H9 (cell line): ENCODE data around the gene IKZF1. TPM values are rescaled to one million over a fixed set of nuclear protein-coding genes. Genes with fewer than 3 reads are reported as not detected.

Experiments used
- DNase-seq: peaks from one replicate; pipeline ENCODE4 v3.0.0-alpha.2; 2017
- H2AFZ ChIP-seq: one replicate; pipeline ENCODE4 v1.6.1; 2013; ENCODE audit warnings: mild to moderate bottlenecking, low read length, control low read depth, moderate library complexity
- H2AK5ac ChIP-seq: 2 replicates; pipeline ENCODE4 v1.6.1; 2013; ENCODE audit warnings: low read length, control low read depth, mixed read lengths; ENCODE audit not compliant: insufficient read length
- H2BK120ac ChIP-seq: one replicate; pipeline ENCODE4 v1.6.1; 2013; ENCODE audit warnings: low read depth, mild to moderate bottlenecking, low read length, control low read depth, inconsistent platforms; ENCODE audit not compliant: poor library complexity, severe bottlenecking
- H2BK12ac ChIP-seq: 2 replicates; pipeline ENCODE4 v1.6.1; 2013; ENCODE audit warnings: low read length, control low read depth, mixed read lengths, low read depth; ENCODE audit not compliant: insufficient read length
- H2BK15ac ChIP-seq: 2 replicates; pipeline ENCODE4 v1.6.1; 2013; ENCODE audit warnings: low read depth, low read length, control low read depth
- H2BK20ac ChIP-seq: one replicate; pipeline ENCODE4 v1.6.1; 2013; ENCODE audit warnings: low read depth, mild to moderate bottlenecking, low read length, control low read depth, inconsistent platforms; ENCODE audit not compliant: poor library complexity, severe bottlenecking
- H2BK5ac ChIP-seq: 2 replicates; pipeline ENCODE4 v1.6.1; 2013; ENCODE audit warnings: low read length, control low read depth, mixed read lengths; ENCODE audit not compliant: insufficient read length
- H3K14ac ChIP-seq: 2 replicates; pipeline ENCODE4 v1.6.1; 2013; ENCODE audit warnings: low read length, control low read depth; ENCODE audit not compliant: insufficient read depth
- H3K18ac ChIP-seq: 2 replicates; pipeline ENCODE4 v1.6.1; 2013; ENCODE audit warnings: low read depth, mild to moderate bottlenecking, mixed read lengths, low read length, control low read depth; ENCODE audit not compliant: insufficient read length
- H3K23ac ChIP-seq: 2 replicates; pipeline ENCODE4 v1.6.1; 2013; ENCODE audit warnings: low read length, control low read depth, mixed read lengths, low read depth; ENCODE audit not compliant: insufficient read length
- H3K23me2 ChIP-seq: 2 replicates; pipeline ENCODE4 v1.6.1; 2013; ENCODE audit warnings: low read depth, mild to moderate bottlenecking, mixed read lengths, low read length, control low read depth; ENCODE audit not compliant: insufficient read length, poor library complexity, severe bottlenecking
- H3K27ac ChIP-seq: 2 replicates; pipeline ENCODE4 v1.5.1; 2013; ENCODE audit warnings: low read length, control low read depth, mixed read lengths, low read depth; ENCODE audit not compliant: insufficient read length
- H3K27me3 ChIP-seq: 2 replicates; pipeline ENCODE4 v1.6.1; 2013; ENCODE audit warnings: low read length, control low read depth, inconsistent platforms; ENCODE audit not compliant: insufficient read depth
- H3K4ac ChIP-seq: 2 replicates; pipeline ENCODE4 v1.6.1; 2013; ENCODE audit warnings: low read depth, mild to moderate bottlenecking, control low read depth, inconsistent platforms, low read length, moderate library complexity
- H3K4me1 ChIP-seq: 2 replicates; pipeline ENCODE4 v1.6.1; 2013; ENCODE audit warnings: low read length, control low read depth, inconsistent platforms; ENCODE audit not compliant: insufficient read depth
- H3K4me2 ChIP-seq: 2 replicates; pipeline ENCODE4 v1.6.1; 2013; ENCODE audit warnings: low read length, control low read depth, mixed read lengths; ENCODE audit not compliant: insufficient read length, insufficient read depth
- H3K56ac ChIP-seq: 2 replicates; pipeline ENCODE4 v1.6.1; 2013; ENCODE audit warnings: low read depth, mild to moderate bottlenecking, mixed read lengths, low read length, control low read depth; ENCODE audit not compliant: insufficient read length
- H3K79me1 ChIP-seq: 2 replicates; pipeline ENCODE4 v1.6.1; 2013; ENCODE audit warnings: low read depth, mild to moderate bottlenecking, moderate library complexity, low read length, control low read depth, inconsistent platforms; ENCODE audit not compliant: insufficient read depth, poor library complexity, severe bottlenecking
- H3K79me2 ChIP-seq: 2 replicates; pipeline ENCODE4 v1.6.1; 2013; ENCODE audit warnings: low read length, control low read depth, inconsistent platforms; ENCODE audit not compliant: insufficient read depth
- H3K9ac ChIP-seq: 2 replicates; pipeline ENCODE4 v1.6.1; 2013; ENCODE audit warnings: low read length, control low read depth, mixed read lengths; ENCODE audit not compliant: insufficient read length; ENCODE audit errors: extremely low read depth
- H3K9me3 ChIP-seq: one replicate; pipeline ENCODE4 v1.6.1; 2013; ENCODE audit warnings: low read depth, low read length, inconsistent platforms; ENCODE audit not compliant: control insufficient read depth
- H3T11ph ChIP-seq: one replicate; pipeline ENCODE4 v1.6.1; 2013; ENCODE audit warnings: mild to moderate bottlenecking, low read length, control low read depth, inconsistent platforms
- H4K20me1 ChIP-seq: one replicate; pipeline ENCODE4 v1.6.1; 2013; ENCODE audit not compliant: control insufficient read depth, insufficient read length, insufficient read depth
- H4K5ac ChIP-seq: 2 replicates; pipeline ENCODE4 v1.6.1; 2013; ENCODE audit warnings: low read depth, mild to moderate bottlenecking, mixed read lengths, low read length, control low read depth; ENCODE audit not compliant: insufficient read length
- H4K8ac ChIP-seq: replicated peaks from 2 replicates; pipeline ENCODE4 v1.6.1; 2013; ENCODE audit warnings: low read length, control low read depth, mixed read lengths, low read depth; ENCODE audit not compliant: insufficient read length
- H4K91ac ChIP-seq: 2 replicates; pipeline ENCODE4 v1.6.1; 2013; ENCODE audit warnings: low read depth, mild to moderate bottlenecking, moderate library complexity, mixed read lengths, low read length, control low read depth; ENCODE audit not compliant: insufficient read length
- H3K27ac Mint-ChIP-seq, 3 experiments: 2 replicates in 2 of 3; 3 replicates in 1 of 3; pipeline ENCODE4 v1.8.0; 2020 to 2021; ENCODE audit warnings: mixed read lengths in 3 of 3, mild to moderate bottlenecking in 1 of 3, moderate library complexity in 1 of 3
- H3K27me3 Mint-ChIP-seq: 2 replicates; pipeline ENCODE4 v1.8.0; 2021; ENCODE audit warnings: low read depth, mild to moderate bottlenecking, moderate library complexity, mixed read lengths
- H3K36me3 Mint-ChIP-seq, 3 experiments: 2 replicates in 2 of 3; 3 replicates in 1 of 3; pipeline ENCODE4 v1.8.0; 2020 to 2021; ENCODE audit warnings: low read depth in 3 of 3, mixed read lengths in 3 of 3; ENCODE audit not compliant: insufficient read depth in 1 of 3
- H3K4me1 Mint-ChIP-seq, 2 experiments: 2 replicates each; pipeline ENCODE4 v1.8.0; 2020; ENCODE audit warnings: mixed read lengths in 2 of 2
- H3K4me3 Mint-ChIP-seq, 2 experiments: 2 replicates in 1 of 2; 3 replicates in 1 of 2; pipeline ENCODE4 v1.8.0; 2020 to 2021; ENCODE audit warnings: mild to moderate bottlenecking in 2 of 2, mixed read lengths in 2 of 2, moderate library complexity in 1 of 2
- H3K9me3 Mint-ChIP-seq, 2 experiments: 2 replicates in 1 of 2; 3 replicates in 1 of 2; pipeline ENCODE4 v1.8.0; 2020; ENCODE audit warnings: mild to moderate bottlenecking in 2 of 2, mixed read lengths in 2 of 2, moderate library complexity in 1 of 2
- CTCF ChIP-seq: fragments of 200-600 bp; sonication (generic); conservative IDR thresholded peaks from 3 replicates; pipeline ENCODE4 v1.8.0; 2021; ENCODE audit warnings: antibody characterized with exemption, mild to moderate bottlenecking
- WGBS: extraction: QIAGEN DNeasy Blood & Tissue Kit; methylation state at CpG from one replicate; pipeline ENCODE4 v1.1.7; 2013; ENCODE audit warnings: missing lambda C conversion rate, low lambda C conversion rate, mixed read lengths; ENCODE audit not compliant: insufficient read length; ENCODE audit errors: extremely low coverage; 5-methylcytosine and 5-hydroxymethylcytosine counted together
- total RNA-seq: library from RNA; stranded (reverse); gene quantifications from 2 replicates; pipeline ENCODE4 v1.2.1, GENCODE V29; 2021

Gene IKZF1
- total RNA-seq, 1 experiment from 2014 or later, result 0.98 TPM

- no peaks in the 10 kb centered on the region; a peak in 2 of 7 replicates for H3K36me3 Mint-ChIP-seq
- Histone ChIP-seq H3K27me3 (no peaks in the 10 kb centered on the region), H2AFZ (no peak overlapping the region), H3K14ac (no peak overlapping the region), H2BK20ac (no peak overlapping the region), H3K9ac (no peak overlapping the region), H3K4me1 (no peaks in the 10 kb centered on the region), H3K18ac (no peak overlapping the region), H2BK12ac (no peak overlapping the region), H3K9me3 (no peaks in the 10 kb centered on the region), H3T11ph (no peak overlapping the region), H3K56ac (no peak overlapping the region), H3K23ac (no peak overlapping the region), H4K8ac (no peak overlapping the region), H2AK5ac (no peak overlapping the region), H2BK15ac (no peak overlapping the region), H3K23me2 (no peaks in the 10 kb centered on the region), H3K4ac (no peak overlapping the region), H4K5ac (no peak overlapping the region), H4K20me1 (no peaks in the 10 kb centered on the region), H3K79me2 (no peaks in the 10 kb centered on the region), H3K4me2 (no peak overlapping the region), H2BK120ac (no peak overlapping the region), H4K91ac (no peak overlapping the region), H3K27ac (no peak overlapping the region), H2BK5ac (no peak overlapping the region), H3K79me1 (no peaks in the 10 kb centered on the region)
- TF ChIP-seq CTCF, result no peak
- WGBS, result no CpG with 5 or more reads among the region's 1 CpG
- no peaks in the 10 kb centered on the region for H3K4me1 Mint-ChIP-seq
- H3K27me3 Mint-ChIP-seq, result no peaks in the 10 kb centered on the region; the same call in none of the 2 replicates
- H3K27ac Mint-ChIP-seq, result no peak overlapping the region
- H3K9me3 Mint-ChIP-seq, result no peaks in the 10 kb centered on the region
- no peak for DNase-seq
- no peak overlapping the region for H3K4me3 Mint-ChIP-seq
Observed at GRCh38 chr7:50394315-50394714, 89.8 kb downstream of the IKZF1 start.
